GM19025 (cell line): ENCODE results near the gene NRG4.
"Not testable (repeated sequence)": the region's sequence is repeated elsewhere in the genome, so short reads cannot be mapped to it uniquely, and the experiment has no call there.

ENCODE experiments used
- ATAC-seq: cut with Tn5 transposase; IDR thresholded peaks from one replicate; pipeline ENCODE4 v1.9.1; 2021; ENCODE audit warnings: mild to moderate bottlenecking, low read depth, moderate library complexity; ENCODE audit not compliant: unreplicated experiment

NRG4 gene

GRCh38 chr15:75928680-75929608, 83.3 kb downstream of the NRG4 start:
- no peak for ATAC-seq

DNA sequence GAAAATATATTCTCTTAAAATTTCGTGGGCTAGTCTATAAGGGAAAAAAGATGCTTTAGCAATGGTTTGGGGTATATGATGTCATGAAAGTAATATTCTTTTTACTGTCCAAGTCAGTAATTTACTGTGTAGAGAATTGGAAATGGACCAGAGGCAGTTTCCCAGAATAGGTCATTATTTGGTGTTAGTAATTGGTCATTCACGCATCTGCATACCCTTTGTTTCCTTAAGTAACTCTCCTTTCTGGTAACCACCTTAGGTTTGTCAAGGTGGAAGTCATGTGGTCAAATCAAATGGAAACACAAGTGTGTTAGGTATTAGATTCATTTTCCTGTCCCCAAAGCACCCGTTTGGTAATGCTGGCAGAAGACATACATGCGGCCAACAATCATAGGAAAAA, 84.6 kb downstream of the NRG4 start:
- no peak for ATAC-seq

- no peak for ATAC-seq
Observed at GRCh38 chr15:75926931-75927330, 85.3 kb downstream of the NRG4 start.

- ATAC-seq: no peak
Observed at GRCh38 chr15:75925440-75925839, 86.8 kb downstream of the NRG4 start.

DNA sequence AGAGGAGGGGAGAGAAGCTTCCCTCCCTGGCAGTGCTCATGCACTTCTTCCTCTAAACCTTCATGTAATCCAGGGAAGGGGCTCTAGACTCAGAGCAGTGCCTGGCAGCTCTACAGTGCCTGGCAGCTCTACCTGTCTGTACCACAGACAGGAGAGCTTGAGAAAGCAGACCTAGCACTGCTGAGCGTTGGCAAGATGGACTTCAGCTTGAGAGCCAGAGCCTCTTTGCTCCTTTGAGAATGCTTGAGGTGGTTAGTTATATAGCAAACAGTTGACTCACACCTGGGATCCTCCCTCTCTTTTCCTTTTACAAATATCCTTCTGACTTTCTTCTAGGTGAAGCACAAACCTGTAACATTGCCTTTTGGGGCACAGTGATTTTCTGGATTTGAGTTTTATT, 87.6 kb downstream of the NRG4 start:
- no peak for ATAC-seq

GRCh38 chr15:75923756-75924155, 88.5 kb downstream of the NRG4 start:
- no peak for ATAC-seq

DNA sequence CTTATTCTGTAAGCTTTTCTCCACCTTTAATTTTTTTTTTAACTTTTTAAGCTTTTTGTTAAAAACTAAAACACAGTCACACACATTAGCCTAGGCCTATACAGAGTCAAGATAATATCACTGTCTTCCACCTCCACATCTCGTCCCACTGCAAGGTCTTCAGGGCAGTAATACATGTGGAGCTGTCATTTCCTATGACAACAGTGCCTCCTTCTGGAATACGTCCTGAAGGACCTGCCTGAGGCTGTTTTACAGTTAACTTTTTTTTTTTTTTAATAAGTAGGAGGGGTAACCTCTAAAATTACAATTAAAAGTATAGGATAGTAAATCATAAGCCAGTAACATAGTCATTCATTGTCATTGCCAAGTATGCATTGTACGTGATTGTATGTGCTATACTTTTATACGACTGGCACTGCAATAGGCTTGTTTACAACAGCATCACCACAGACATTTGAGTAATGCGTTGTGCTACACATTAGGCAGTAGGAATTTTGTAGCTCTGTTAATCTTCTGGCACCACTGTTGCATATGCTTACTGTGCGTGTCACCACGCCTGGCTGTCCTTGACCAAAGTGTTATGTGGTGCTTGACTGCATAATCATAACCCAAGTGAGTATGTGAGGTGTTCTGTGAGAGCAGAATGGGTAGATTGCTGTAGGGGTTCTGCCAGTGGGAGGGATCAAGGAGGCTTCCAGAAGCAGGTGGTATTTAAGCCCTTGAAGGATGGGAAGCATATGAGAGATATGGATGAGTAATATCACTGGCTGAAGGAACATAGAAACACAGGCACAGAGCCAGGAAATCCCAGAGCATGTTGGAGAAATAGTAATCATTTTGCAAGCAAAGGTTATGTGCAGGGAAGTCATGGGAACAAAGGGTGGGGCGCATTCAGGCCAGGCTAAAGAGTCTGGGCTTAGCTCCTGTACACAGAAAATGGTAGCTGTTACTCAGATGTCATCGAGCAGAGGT, 90.2 kb downstream of the NRG4 start:
- ATAC-seq: no peak

DNA sequence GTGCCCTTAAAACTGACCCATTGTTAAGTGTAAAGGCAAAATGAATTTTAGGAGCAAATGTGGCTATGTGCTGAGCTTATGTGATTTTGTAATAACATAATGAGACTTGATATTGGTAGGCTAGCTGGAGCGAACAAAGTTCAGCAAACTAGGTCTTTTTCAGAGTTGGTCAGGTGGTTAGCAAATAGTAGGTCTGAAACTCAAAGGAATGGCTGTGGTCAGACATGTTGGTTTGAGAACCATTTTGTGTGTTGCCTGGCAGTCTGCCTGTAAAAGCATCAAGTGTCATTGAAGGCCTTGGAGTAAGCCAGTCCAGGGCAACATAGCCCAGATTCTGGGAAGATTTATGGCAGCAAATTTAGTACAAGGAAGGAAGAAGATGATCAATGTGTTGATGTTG, 92.1 kb downstream of the NRG4 start:
- no peak for ATAC-seq

DNA sequence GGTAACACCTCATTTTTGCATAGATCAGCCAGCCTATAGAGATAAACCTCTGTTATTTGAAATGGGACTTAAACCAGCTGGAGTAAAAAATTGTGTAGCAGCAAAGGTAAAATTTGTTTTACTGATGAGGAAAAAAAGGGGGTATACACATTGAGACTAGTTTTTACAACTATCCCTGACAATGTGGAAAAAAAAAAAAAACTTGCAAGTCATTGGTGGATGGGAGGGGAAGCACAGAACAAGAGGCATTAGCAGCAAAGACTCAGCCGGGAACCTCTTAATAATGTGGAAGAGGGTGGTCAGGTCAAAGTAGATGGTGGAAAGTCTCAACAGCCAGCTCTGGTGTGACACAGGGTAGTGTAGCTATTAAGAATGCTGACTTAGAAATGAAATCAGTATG, 94.1 kb downstream of the NRG4 start:
- ATAC-seq: no peak

DNA sequence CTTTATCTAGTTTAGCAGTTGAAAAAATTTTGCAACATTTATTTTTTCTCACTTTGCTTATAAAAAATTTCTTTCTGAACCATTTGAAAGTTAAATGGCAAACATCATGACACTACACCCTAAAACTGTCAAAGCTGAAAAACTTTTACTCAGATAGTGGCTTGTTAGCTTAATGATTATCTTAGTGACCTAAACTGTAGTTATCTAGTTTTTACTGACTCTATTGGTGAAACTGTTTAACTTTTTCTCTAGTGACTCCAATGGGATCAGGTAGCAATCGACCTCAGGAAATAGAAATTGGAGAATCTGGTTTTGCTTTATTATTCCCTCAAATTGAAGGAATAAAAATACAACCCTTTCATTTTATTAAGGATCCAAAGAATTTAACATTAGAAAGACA, 95.2 kb downstream of the NRG4 start:
- no peak for ATAC-seq

GRCh38 chr15:75910355-75910754, 101.9 kb downstream of the NRG4 start:
- ATAC-seq: not testable (repeated sequence)

DNA sequence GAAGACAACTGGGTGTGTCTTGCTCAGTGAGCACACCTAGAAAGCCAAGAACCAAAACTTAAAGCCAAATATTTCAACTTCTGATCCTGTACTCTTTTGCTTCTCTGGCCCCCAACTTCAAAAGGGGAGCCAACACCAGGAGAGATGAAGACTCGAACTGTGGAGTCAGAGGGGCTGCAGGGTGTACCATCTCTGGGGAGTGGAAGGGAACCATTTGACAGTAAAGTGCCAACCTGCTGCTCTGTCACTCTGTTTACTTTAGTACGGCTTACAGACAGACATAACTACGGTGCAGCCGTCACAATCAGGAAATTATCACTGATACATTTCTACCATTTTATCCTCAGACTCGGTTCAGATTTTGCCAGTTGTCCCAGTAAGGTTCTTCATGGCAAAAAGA, 107.0 kb downstream of the NRG4 start:
- ATAC-seq: no peak

DNA sequence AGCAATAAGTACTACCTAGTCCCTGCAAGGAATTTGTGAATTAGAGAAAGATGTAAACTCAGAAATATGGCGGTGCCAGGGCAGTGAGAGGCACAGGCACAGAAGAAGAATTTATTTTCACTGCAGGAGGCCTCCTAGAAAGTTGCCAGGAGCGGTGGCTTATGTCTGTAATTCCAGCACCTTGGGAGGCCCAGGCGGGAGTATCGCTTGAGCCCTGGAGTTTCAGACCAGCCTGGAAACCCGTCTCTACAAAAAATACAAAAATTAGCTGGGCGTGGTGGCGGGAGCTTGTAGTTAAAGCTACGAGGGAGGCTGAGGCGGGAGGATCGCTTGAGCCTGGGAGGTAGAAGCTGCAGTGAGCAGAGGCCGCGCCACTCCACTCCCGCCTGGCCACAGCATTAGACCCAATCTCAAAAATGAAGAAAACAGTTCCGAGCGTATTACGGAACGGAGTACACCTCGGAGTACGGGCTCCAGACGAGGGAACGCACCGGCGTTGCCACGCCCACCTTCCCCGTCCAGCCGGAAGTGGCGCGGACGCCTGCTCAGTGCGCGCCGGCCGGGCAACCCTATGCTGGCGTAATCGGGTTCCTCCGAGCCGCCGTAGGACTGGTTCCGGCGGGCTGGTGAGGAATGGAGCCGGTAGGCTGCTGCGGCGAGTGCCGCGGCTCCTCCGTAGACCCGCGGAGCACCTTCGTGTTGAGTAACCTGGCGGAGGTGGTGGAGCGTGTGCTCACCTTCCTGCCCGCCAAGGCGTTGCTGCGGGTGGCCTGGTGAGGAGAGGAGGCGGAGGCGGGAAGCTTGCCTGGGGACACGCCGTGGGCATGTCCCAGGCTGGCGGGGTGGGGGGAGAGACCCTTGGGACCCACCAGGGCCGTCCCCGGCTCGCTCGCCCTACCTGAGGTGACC, 108.6 kb downstream of the NRG4 start, which contains the start of gene FBXO22:
TSS of gene FBXO22 (plus strand) at position 548 of the 909 bp plus-strand sequence. CDS start at position 634, 86 bp downstream.
- ATAC-seq: peak; percentile 91

GRCh38 chr15:75902129-75902557, 110.1 kb downstream of the NRG4 start:
- no peak for ATAC-seq

GRCh38 chr15:75900577-75900976, 111.6 kb downstream of the NRG4 start:
- no peak for ATAC-seq

GRCh38 chr15:75895731-75896130, 116.5 kb downstream of the NRG4 start:
- ATAC-seq: no peak

DNA sequence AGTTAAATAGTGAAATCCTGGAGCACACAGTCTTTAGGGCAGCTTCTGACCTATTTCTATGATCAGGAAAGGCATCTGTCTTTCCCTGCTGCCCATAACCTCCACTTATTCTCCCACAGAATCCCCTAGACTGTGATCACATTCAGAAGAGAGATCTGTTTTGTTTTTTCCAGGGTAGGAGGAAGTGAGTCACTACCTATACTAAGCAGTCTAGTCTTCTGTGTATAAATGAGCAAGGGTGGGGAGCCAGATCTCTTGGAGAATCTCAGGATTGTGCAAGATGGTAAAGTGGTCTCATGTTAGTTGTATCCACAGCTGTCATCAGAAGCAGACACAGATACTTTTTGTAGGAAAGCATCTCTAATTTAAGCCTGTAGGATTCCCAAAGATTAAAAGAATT, 120.3 kb downstream of the NRG4 start:
- no peak for ATAC-seq
